ENCODE data around the gene NPIPB6.

NPIPB6 gene

DNA sequence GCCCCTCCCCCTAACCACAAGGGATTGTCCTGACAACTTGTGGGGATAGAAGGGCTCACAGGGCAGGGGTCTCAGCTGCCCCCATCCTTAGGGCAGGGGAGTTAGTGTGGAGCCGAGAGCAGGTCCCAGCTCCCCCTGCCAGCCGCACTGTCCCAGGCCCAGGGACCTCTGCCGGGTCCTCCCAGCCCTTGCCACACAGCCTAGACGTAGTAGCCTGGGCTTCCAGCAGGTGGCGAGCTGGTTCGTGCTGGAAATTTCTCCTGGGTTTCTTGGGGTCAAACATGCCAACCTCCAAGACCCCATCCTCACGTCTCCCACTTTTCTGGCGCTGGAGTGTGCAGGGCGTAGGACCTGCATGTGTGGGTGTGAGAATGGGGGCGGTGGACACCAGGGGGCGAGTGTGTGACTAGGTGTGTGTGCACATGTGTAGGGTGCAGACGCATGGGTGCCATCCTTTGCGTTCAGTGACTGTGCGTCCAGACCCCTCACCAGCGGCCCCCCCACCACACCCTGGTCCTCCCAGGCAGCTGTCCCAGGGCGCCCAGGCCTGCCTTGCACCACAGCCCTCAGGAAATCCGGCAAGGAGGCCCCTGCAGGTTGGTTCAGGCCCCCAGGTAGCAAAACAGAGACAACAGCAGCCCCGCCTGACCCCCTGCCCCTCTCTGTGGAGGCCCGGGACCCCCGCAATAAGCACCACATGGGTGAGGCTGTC is 41.5 kb downstream of the NPIPB6 start:
- no peak for DNase-seq

DNA sequence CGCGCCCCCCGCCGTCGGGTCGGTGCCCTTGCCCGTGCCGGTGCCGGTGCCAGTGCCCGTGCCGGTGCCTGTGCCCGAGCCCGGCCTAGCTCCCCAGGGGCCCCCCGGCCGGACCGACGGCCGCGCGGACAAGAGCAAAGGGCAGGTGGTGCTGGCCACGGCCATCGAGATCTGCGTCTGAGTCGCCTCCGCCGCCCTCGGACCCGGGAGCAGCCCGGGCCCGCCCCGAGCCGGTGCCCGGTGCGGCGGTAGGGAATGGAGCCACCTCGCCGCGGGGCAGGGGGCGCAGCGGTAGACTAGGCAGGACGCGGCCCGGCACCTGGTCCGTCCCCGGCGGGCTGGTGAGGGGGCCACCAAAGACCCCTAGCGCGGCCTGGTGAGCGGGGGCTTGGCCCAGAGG is 42.6 kb downstream of the NPIPB6 start:
- DNase-seq, result no peak

DNA sequence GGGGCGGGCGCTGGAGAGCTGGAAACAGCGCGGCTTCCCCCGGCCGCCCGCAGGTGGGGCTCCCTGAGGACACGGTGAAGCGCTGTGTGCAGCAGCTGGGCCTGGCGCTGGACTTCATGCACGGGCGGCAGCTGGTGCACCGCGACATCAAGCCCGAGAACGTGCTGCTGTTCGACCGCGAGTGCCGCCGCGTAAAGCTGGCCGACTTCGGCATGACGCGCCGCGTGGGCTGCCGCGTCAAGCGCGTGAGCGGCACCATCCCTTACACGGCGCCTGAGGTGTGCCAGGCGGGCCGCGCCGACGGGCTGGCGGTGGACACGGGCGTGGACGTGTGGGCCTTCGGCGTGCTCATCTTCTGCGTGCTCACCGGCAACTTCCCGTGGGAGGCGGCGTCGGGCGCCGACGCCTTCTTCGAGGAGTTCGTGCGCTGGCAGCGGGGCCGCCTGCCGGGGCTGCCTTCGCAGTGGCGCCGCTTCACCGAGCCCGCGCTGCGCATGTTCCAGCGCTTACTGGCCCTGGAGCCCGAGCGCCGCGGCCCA is 43.2 kb downstream of the NPIPB6 start:
- DNase-seq, result no peak

DNA sequence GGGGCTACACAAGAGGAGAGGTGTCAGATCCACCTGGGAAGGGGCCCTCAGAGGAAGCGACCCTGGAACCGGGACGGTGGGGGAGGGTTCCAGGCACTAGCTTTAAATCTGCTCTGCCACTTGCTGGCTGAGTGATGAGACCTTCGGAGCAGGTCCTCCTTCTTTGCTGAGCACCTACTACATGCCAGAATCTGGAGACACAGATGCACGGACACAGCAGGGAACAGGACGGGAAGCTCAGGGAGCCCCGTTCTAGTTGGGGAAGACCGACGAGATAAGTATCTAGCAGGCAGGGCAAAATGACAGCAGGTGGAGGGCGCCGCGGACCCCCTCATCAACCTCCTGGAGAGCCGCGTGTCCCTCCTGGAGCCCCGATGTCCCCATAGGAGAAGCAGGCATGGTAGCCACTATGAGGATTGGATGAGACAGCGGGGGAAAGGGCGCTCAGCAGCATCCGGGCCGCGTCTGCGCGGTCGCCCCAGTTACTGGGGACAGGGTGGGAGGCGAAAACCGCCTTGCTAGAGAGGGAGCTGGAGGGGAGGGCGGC is 43.8 kb downstream of the NPIPB6 start:
- no peak for DNase-seq

DNA sequence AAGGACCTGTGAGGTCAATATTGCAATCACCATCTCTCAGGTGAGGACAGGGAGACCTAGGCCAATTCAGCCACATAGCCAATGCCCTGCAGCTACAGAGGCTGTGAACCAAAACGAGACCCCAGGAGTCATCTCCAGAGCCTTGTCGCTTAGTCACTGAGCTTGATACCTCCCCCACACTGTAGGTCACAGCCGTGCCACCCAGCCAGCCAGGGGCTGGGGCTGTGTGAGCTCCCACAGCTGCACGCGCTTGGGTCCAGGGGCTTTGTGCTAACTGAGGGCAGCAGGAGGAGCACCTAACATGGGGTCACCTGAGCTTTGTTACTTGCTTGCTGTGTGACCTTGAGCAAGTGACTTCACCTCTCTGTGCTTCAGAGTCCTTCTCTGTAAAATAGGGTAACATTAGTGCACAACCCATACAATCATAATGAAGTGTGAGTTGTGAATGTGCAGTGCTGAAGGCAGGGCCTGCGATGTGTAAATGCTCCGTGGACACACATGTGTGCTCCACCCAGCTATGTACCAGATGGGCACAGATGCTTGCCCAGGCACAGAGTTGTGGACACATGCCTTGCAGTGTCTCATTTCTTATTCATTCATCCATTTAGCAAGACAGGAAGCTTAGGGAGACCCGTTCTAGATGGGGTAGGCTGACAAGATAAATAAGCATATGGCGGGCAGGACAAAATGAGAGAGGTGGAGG is 45.1 kb downstream of the NPIPB6 start:
- DNase-seq, result no peak

DNA sequence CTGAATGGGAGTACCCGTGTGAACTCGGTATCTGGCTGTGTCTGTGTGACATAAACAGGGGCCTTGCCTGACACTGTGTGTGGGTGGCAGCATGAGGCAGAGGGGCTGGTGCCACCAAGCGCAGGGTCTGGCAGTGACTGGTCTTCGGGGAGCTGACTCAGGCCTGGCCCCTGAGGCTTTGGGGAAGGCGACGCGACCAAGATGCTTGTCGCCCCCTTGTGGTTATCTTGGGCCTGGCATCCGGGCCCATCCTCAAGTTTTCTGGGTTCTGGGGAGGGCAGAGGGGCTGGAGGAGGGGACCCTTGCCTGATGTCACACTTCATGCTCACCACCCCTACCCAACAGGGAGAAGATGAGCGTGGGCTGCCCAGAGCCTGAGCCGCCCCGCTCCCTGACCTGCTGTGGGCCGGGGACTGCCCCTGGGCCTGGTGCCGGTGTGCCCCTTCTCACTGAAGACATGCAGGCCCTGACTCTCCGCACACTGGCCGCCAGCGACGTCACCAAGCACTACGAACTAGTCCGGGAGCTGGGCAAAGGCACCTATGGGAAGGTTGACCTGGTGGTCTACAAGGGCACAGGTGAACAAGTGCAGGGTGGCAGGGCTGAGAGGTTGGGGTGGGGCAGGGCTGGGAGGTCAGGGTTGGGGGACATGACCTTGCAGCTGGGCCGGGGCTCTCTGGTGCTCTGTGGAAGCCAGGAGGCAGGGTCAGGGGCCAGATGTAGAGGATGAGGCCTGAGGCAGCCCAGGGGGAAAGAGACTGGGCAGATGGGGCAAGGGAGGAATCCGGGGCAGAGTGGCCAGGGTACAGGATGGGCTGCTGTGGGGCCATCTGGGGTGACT is 46.0 kb downstream of the NPIPB6 start:
- DNase-seq, result peak in 1 of 2 experiments; percentile 16

DNA sequence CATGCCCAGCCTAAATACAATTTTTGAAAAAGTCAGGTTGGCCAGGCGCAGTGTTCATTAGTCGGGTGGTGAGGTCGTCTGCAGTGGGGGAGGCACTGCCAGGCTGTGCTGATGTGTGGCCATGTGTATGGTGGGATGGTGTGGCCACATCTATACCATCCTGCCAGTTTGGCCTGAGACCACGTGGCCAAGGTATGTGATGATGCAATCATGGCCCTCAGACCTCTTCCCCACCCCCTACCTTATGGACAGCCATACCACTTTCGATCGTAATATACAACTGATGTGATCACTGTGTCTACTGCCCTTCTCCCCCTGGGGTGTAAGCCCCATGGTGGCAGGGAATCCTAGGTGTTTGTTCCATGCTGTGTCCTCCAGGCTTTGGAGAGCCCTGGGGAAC is 47.3 kb downstream of the NPIPB6 start:
- no peak for DNase-seq

DNA sequence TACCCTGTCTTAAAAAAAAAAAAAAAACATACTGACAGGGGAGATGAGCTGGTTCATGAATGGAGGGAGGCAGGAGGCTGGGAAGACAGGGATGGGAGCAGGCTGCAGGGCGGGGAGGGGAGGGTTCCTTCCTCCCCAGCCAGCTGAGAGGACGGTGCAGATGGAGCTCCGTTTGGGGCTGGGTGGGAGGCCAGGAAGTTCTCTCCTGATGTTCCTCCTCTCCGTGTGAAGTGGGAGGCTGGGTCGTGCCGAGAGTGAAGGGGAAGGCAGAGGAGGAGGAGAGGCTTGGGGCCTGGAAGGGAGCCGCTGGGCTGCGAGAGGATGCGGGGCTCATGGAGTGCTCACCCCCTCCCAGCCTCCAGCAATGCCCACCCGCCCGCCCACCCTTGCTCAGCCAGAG is 49.7 kb downstream of the NPIPB6 start:
- DNase-seq, result no peak

DNA sequence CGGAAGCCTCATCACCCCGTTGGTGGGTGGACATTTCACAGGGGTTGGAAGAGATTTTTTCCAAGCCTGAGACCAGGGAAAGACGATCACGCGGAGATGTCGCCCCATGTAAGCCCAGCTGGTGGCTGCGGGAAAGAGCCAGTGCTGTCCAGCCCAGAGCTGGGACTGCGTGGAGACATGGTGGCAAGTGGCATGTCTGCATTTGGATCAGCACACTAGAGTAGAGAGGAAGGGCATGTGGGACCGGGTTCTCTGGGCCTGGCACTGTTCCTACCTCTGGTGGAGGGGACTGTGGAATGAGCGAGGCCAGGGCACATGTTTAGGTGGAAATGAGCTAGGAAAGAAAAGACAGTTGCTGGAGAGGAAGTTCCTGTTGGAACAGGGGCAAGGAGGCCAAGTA is 51.0 kb downstream of the NPIPB6 start:
- DNase-seq, result no peak

DNA sequence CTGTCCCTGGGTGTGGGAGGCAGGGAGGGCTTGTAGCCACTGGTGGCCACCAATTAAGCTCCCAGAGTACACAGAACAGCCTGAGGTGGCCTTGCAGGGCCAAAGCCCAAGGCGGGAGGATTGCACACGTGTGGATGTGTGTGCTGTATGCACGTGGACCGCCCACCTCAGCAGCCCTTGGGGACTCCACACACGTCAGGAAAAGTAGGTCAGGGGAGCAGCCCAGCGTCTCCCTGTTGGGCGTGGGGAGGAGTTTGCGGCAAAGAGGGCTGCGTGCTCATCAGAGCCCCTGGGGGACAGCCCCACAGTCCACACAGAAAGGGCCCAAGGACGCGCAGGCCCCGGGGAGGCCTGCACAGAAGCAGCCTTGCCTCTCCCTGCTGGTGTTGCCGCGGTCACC is 51.4 kb downstream of the NPIPB6 start:
- no peak for DNase-seq

DNA sequence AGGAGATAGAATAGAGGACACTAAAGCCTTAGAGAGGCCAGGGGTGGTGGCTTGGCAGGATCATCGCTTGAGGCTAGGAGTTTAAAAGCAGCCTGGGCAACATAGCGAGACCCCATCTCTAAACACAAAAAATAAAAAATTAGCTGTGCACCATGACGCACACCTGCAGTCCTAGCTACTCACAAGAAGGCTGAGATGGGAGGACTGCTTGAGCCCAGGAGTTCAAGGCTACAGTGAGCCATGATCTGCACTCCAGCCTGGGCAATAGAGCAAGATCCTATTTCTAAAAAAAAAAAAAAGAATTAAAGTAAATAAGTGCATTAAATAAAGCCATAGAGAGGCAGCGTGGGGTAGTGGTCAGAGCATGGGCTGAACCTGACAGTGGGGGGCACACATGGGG is 51.9 kb downstream of the NPIPB6 start:
- no peak for DNase-seq

DNA sequence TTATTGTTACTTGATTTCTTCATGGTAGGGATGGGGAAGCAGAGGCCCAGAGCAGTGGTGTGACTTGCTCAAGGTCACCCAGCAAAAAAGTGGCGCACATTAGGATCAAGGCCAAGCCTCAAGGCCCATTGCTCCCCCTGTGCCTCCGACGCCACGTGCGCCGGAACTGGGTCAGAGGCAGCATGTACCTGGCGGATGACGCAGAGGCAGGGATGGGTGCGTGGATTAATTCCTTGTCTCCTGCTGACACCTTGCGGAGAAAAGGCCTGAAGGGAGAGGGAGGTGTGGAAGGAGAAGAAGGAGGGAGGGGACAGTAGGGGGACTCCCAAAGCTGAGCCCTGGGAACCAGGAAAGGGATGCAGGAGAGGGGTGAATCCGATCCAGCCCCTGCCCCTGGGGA is 52.5 kb downstream of the NPIPB6 start:
- no peak for DNase-seq

DNA sequence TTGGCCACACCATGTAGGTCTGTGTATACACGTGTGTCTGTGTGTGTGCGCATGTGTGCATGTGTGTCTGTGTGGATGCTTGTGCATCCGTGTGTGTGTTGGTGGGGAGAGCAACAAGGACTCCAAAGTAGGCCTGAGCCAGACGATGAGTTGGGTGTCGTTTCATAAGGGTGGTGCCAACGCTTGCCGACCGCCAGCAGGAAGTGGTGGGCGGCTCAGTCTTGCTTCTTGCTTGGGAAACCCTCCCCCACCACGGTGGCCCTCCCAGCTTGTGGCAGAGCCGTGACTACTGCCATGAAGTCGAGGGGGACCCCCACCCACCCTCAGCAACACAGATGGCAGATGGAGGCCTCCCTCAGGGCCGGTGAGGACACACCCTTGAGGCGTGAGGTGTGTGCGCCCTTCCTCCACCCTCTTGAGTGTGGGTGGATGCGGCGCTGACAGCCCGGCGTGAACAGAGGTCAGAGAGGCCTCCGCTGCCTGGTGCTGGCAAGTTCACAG is 53.4 kb downstream of the NPIPB6 start:
- DNase-seq, result no peak

DNA sequence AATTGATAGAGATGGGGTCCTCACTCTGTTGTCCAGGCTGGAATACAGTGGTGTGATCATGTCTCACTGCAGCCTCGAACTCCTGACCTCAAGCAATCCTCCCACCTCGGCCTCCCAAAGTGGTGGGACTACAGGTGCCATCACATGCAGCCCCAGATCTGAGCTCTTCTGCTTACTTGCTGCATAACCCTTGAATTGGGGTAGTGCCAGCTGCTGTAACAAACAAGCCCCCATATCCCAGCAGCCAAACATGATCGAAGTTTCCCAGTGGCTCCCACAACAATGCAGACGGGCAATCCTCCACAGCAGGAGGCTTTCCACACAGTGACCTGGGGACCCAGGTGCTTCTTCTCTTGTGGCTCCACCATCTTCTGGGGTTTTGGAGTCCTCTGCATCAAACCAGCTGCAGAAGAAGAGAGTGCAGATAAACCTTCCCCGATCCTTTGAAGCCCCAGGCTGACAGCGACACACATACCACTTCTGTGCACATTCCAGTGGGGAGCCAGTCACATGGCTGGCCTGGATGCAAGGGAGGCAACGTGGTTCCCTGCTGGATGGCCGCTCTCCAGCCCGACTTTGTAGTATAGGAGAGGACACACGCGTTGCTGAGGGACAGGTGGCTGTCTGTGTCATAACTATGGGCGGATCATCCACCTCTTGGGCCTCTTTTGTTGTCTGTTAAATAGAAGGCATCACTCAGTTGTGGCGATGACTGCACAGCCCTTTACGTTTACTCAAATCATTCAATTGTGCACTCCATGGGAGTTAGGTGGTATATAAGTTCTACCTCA is 54.3 kb downstream of the NPIPB6 start:
- no peak for DNase-seq

DNA sequence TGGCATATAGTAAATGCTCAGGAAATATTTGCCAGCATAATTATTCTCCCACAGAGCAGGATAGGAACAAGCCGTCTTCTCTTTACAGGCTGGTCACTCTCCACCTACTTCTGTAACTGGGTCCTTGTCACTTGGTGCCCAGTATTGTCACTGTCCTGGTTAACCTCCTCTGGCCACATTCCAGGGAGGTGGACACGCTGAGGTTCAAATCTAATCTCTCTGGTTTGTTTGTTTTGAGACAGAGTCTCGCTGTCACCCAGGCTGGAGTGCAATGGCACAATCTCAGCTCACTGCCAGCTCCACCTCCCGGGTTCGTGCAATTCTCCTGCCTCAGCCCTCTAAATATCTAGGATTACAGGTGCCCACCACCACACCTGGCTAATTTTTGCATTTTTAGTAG is 55.4 kb downstream of the NPIPB6 start:
- DNase-seq, result no peak

DNA sequence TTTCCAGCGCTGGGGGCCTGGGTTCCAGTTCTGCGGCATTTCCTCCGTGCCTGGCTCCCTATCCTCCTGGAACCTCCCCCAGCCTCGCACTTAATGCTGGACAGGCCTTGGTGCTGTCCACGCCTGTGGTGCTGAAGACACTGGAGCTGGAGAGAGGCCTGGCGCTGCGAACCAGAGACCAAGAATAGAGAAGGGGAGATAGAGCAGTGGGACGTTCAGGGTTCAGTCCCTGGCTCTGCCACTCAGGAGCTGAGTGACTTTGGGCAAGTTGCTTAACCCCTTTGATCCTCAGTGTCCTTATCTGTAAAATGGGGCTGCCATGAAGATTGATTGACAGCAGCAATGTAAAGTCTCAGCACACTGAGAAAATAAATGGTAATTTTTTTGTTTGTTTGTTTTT is 59.1 kb downstream of the NPIPB6 start:
- no peak for DNase-seq

DNA sequence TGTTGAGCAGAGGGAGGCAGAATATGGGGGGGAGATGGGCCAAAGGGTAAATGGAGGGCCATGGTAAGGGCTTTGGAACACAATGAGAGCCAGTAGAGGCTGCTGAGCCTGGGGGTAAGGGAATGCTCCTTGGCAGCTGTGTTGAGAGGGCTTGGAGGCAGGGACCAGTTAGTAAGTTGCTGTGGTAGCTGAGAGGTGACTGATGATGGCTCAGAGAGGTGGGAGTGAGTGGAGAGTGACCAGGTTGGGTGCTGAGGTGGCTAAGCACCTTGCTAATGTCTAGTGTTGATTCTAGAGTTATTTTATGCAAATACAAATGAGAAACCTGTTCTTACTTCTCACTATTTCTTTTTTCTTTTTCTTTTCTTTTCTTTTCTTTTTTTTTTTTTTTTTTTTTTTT is 60.2 kb downstream of the NPIPB6 start:
- DNase-seq, result no peak

DNA sequence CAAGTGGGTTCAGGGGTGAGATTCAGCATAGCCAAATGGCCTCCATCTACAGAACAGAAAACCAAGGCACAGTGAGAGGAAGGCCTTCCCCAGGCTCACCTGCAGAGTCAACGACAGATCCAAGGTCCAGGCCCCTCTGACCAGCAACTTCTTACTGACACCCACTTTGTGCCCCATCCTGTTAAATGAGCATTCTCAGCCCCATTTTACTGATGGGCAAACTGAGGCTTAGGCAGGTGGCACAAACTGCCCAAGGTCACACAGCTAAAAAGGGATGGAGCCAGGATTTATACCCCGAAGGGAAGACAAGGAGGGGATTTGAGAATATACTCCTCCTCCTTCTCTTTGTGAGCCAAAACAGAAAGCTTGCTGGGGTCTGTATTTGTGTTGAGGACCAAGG is 61.7 kb downstream of the NPIPB6 start:
- no peak for DNase-seq

DNA sequence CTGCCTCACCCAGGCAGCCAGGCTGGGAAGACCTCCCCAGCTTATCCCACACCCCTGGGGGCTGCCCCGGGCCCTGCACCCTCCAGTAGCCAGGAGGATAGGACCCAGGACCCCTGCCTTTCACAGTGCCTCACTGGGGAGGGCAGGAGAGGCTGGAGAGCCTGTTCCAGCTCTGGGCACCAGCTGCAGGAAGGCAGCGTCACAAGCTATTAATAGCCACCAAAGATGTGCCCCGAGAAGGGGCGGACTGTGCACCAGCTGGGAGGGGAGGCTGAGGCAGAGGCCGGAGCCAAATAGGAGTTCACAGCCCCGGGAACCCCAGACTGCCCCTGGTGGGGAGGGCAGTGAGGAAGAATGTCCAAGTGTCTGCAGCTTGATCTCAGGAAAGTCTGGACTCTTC is 62.2 kb downstream of the NPIPB6 start:
- no peak for DNase-seq

DNA sequence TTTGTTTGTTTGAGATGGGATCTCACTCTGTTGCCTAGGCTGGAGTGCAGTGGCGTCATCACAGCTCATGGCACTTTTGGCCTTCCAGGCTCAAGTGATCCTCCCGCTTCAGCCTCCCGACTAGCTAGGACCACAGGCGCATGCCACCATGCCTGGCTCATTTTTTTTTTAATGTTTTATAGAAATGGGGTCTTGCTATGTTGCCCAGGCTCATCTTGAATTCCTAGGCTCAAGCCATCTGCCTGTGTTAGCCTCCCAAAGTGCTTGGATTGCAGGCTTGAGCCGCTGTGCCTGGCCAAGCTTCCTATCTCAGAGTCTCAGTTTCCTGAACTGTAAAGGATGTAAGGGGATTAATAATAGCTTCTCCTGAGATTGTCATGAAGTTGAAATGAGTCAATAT is 63.0 kb downstream of the NPIPB6 start:
- DNase-seq, result no peak

DNA sequence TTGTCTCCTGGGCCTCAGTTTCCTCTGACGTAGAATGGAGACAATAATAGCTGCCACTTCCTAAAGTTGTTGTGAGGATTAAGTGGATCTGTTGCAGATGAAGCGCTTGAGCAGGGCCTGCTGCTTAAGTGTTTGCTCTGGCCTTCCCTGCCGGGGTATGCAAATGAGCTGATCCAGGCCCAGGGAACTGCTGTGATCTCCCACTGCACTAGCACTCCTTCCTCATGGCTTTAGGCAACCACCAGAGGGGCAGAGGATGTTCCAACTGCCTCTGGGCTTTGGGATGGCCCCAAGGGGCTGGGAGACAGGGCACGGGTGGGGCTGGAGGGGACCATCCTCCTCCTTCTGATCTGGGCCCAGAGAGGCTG is 64.8 kb downstream of the NPIPB6 start:
- no peak for DNase-seq

DNA sequence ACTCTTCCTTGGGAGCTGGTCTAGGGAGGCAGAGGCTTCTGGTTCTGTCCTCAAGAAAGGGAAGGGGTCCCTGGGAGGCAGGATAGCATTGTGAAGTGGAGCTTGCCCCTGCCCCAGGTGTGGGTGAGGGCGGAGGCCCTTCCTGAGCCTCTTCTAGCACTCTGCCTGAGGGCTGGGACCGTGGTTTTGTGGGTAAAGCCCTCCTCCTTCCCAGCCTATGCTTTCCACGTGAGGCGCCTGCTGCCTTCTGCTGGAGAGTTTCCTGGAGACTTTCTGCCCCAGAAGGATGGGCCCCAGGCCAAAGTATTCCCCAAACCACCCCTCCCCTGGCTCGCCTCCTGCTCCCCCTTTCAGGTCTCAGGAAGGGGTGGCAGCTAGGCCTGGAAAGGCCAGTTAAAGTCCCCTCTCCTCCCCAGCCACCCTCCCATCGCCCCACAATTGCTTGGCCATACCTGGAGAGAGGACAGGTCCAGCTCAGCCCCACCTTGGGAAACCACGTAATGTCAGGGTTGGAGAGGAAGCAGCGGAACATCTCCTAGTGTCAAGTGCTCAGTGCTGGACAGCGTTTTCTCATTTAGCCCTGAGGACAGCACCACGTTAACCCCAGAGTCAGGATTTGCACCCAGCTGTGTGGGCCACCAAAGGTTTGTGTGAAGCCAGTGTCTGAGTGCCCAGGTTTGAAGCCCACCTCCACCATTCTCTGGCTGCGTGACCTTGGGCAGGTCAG is 65.4 kb downstream of the NPIPB6 start:
- no peak for DNase-seq
